Effector memory CD4-positive, alpha-beta T cell (primary cell): Measurements from ENCODE around the gene TC2N.

Experiments used
- DNase-seq, 3 donors: peaks; one replicate each; pipeline ENCODE4 v3.0.0-alpha.2; 2020
- H3K27ac ChIP-seq: 2 replicates; pipeline ENCODE4 v1.7.0; 2013; ENCODE audit warnings: mild to moderate bottlenecking, low read length, moderate library complexity; ENCODE audit not compliant: insufficient read depth, poor library complexity, severe bottlenecking
- H3K27me3 ChIP-seq: replicated peaks from 2 replicates; pipeline ENCODE4 v1.7.0; 2013; ENCODE audit warnings: mild to moderate bottlenecking, low read length; ENCODE audit not compliant: insufficient read depth, control insufficient read depth, poor library complexity, severe bottlenecking
- H3K36me3 ChIP-seq: 2 replicates; pipeline ENCODE4 v1.7.0; 2013; ENCODE audit warnings: mild to moderate bottlenecking, low read length, moderate library complexity; ENCODE audit not compliant: control insufficient read depth, insufficient read depth
- H3K4me1 ChIP-seq: 2 replicates; pipeline ENCODE4 v1.7.0; 2013; ENCODE audit warnings: low read length, mild to moderate bottlenecking; ENCODE audit not compliant: control insufficient read depth, insufficient read depth, poor library complexity, severe bottlenecking
- H3K4me3 ChIP-seq: 2 replicates; pipeline ENCODE4 v1.7.0; 2013; ENCODE audit warnings: low read length, low read depth, mild to moderate bottlenecking; ENCODE audit not compliant: insufficient read depth, poor library complexity, severe bottlenecking
- H3K9me3 ChIP-seq: 2 replicates; pipeline ENCODE4 v1.7.0; 2013; ENCODE audit warnings: mild to moderate bottlenecking, low read length, moderate library complexity; ENCODE audit not compliant: control insufficient read depth

TC2N gene

DNA sequence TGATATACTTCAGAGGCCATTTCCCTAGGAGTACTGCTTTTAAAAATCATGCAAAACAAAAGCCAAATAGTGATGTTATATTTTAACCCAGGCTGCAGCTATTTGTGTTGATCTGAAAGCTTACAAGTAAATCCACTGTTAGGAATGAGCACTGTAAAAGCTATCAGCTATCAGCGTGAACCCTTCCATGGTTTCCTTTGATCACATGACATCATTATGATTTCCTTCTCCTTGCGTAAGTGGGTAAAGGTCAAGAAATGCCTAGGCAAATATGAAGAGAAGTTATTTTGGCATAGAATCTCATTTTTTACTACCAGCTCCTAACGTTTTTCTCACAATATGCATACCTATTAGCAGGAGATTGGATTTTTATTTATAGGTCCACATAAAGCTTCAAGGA is 86.9 kb downstream of the TC2N start:
- Histone ChIP-seq H3K27ac (no peak overlapping the region), H3K36me3 (peaks cover 35% of the 10 kb centered on the region), H3K27me3 (no peaks in the 10 kb centered on the region), H3K9me3 (no peaks in the 10 kb centered on the region), H3K4me1 (no peaks in the 10 kb centered on the region), H3K4me3 (no peak overlapping the region)
- no peak for DNase-seq

DNA sequence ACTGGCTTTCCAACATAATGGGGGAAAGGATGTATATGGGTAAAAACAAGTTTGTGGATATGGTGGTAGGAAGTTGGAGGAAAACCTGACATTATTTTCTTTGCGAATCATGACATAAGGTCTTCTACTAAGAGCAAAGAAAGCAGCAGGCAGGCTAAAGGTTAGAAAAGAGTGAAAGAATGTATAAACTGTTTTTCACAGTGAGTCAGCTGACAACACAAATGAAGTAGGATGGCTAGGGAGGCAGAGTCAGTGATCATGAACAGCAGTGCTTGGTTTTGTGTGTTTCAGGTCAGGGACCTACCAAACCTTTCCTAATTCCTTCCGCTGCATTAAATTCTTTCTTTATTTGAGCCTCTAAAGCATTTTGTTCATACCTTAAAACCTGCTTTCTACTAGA is 89.1 kb downstream of the TC2N start:
- no peaks in the 10 kb centered on the region for H3K4me1 ChIP-seq
- H3K27me3 ChIP-seq, result no peaks in the 10 kb centered on the region
- peaks cover 25% of the 10 kb centered on the region for H3K36me3 ChIP-seq
- no peaks in the 10 kb centered on the region for H3K9me3 ChIP-seq
- H3K27ac ChIP-seq, result no peak overlapping the region
- H3K4me3 ChIP-seq, result no peak overlapping the region
- no peak for DNase-seq

DNA sequence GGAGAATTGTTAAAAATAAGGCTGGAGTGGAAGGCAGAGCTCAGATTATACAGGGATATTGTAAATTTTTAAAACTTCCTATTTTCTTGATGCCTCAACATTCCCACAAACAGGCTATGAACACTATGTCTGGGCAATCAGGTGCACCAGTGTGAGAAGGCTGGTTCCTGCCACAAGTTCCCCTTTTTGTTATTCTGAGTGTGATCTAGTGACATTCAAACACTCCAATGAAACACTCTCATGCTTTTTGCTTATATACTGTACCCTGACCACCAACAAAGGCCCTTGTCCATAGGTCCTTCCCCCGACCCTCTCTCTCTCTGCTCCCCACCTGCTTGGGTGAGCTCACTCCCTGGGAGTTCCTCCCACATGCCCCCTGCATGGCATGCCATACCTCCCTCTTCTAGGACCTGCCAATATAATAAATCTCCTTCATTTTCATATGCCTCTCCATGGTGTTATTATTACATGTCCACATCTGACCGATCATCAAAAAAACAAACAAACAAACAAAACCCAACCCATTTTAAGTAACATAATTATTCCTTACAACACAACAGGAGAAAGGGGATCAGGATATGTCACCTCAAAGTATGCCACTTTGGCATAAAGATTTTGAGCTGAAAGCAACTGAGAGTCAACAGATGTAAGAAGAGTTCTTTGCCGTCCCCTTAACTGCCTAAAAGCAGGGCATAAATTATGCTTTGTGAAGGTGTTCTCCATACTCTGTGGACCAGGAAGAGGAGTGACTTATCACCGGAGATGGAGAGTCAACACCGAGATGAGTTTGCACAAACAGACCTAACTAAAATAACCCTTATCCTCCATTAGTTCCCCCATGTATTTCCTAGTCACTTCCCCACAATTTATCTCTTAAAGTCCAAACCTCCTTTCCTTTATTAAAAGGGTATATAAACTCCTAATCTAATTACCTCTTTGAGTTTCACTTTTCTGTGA is 92.9 kb downstream of the TC2N start:
- Histone ChIP-seq H3K4me3 (no peak overlapping the region), H3K4me1 (no peaks in the 10 kb centered on the region), H3K27ac (no peak overlapping the region), H3K27me3 (no peaks in the 10 kb centered on the region), H3K36me3 (no peaks in the 10 kb centered on the region), H3K9me3 (no peaks in the 10 kb centered on the region)
- no peak for DNase-seq

DNA sequence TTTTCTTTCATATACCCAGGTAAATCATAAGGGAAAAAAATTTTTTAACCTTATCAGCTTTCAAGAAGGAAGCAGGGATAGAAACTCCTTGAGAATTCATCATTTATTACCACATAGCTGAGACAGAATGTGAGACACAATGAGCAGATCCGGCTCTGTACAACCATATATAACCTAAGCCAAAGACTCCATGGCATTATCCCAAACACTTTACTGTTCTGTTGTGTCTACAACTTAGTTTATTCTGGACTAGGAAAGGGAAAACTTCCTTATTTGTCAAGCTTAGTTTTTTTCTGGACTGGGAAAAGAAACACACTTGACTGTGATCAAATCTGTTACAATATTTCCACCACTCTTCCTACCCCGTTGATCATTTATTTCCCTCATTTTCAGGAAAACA is 97.2 kb downstream of the TC2N start:
- Histone ChIP-seq H3K27ac (no peak overlapping the region), H3K9me3 (no peaks in the 10 kb centered on the region), H3K4me3 (no peak overlapping the region), H3K36me3 (peaks cover 4% of the 10 kb centered on the region), H3K4me1 (no peaks in the 10 kb centered on the region), H3K27me3 (no peaks in the 10 kb centered on the region)
- no peak for DNase-seq

DNA sequence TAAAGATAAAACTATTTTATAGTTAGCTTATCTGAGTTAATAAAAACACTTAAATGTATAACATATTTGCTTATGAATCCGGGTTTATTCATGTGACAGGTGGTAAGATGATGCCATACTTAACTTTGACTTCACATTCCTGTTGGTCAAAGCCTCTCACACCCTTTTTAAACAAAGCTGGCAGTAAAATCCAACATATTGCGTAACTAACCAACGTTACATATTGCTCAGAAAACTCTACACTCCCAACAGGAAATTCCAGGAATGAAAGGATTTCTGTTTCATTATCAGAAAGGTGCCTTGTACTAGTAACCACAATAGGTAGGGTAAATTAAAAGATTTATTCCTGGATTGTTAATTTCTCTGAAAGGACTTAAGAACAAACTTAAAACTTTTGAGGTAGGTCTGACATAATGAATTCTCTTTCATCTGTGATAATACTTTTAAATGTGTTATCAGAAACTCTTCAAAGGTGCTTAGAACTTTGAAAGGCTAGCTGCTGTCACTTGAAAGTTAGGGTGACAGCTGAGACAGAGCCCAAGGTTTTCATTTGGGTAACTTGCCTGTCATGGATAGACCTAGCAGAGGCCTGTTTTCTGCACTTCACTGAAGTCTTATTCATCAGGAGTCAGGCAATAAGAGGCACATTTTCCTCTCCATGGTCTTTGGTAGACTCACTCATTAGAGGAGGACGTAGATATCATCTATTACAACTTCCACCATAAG is 111.6 kb downstream of the TC2N start:
- Histone ChIP-seq H3K36me3 (no peaks in the 10 kb centered on the region), H3K4me1 (no peaks in the 10 kb centered on the region), H3K9me3 (no peaks in the 10 kb centered on the region), H3K27me3 (no peaks in the 10 kb centered on the region), H3K4me3 (no peak overlapping the region), H3K27ac (no peak overlapping the region)
- no peak for DNase-seq

DNA sequence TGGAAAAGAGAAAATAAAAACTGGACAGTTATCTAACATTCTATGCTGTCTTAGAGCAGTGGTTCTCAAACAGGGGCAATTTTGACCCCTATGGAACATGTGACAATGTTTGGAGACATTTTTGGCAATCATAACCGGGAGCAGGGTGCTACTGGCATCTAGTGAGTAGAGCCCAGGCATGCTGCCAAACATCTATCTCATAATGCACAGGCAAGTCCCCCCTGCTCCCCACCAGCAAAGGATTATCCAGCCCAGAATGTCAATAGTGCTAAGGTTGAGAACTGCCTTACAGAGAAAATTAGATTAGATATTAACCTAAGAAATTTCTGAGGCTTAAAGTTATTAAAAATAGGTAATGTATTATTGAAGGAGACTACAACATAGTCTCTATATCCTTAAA is 112.5 kb downstream of the TC2N start:
- Histone ChIP-seq H3K27ac (no peak overlapping the region), H3K4me1 (no peaks in the 10 kb centered on the region)

DNA sequence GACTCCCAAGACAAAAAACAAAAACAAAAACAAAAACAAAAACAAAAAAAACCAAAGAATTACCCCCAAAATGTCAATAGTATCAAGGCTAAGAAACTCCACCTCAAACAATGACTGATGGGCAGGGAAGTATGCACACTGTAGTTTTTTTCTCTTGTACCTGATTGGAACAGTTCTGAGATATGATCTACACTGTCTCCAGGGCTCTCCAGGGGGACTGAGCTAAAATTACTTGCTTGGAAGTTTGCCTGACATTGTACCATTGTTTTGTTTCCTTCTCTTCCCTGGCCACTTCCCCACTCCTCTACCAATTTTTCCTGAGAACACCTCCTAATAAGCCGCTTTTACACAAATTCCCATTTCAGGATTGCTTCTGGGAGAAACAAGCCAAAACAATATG is 113.2 kb downstream of the TC2N start:
- Histone ChIP-seq H3K36me3 (no peaks in the 10 kb centered on the region), H3K27me3 (no peaks in the 10 kb centered on the region), H3K9me3 (no peaks in the 10 kb centered on the region), H3K4me3 (no peak overlapping the region), H3K4me1 (no peaks in the 10 kb centered on the region), H3K27ac (no peak overlapping the region)
- DNase-seq, result no peak

More for the DNA sequence above, 112.5 kb downstream of the TC2N start:
- Histone ChIP-seq H3K4me3 (no peak overlapping the region), H3K36me3 (no peaks in the 10 kb centered on the region), H3K9me3 (no peaks in the 10 kb centered on the region), H3K27me3 (no peaks in the 10 kb centered on the region)
- DNase-seq, result no peak

DNA sequence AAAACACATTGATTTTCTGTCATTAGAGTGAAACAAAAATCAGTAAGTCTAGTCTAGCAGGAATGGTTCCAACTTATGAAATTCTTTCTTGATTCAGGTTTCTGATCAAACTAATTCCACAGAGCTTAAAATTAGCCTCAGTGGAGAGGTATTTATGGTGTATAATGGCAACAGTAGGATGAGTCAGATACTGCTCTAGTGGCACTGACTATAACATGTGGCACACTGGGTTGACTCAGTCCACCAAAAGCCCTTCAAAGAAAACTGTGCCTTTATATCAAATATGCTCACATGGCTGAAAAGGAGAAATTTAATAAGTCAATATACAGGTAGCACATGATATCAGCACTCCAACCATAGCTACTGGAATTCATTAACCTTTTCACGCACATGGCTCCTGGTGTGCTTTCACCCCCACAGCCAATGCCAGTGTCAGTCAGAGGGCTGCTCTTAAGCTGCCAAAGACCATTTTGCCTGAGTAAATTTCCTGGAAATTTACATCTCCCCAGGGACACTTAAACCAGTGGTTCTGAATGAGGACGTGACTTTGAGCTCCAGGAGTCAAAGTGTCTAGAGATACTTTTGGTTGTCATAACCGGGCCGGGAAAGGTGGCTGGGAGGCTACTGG is 113.7 kb downstream of the TC2N start:
- no peak overlapping the region for H3K27ac ChIP-seq
- no peaks in the 10 kb centered on the region for H3K36me3 ChIP-seq
- H3K4me1 ChIP-seq, result no peaks in the 10 kb centered on the region
- no peak overlapping the region for H3K4me3 ChIP-seq
- no peaks in the 10 kb centered on the region for H3K27me3 ChIP-seq
- no peak for DNase-seq
- no peaks in the 10 kb centered on the region for H3K9me3 ChIP-seq

DNA sequence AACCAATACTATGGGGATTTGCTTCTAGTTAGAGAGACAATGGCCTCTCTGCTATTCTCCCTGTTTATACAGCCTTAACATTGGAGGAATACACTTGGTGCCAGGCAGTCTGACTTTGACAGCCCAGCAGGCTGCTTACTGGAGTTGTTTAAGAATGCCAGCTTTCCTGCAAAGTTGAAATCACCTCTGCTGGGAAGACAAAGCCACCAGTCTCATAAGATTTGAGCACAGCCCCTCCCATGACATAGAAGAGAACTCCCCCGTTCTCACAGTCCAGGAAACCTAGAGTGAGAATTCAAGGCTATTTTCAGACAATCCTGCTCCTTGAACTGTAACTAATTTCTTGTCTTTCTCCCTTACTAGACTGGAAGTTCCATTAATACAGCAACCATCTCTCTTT is 114.4 kb downstream of the TC2N start:
- H3K36me3 ChIP-seq, result no peaks in the 10 kb centered on the region
- no peaks in the 10 kb centered on the region for H3K9me3 ChIP-seq
- DNase-seq, result no peak
- no peaks in the 10 kb centered on the region for H3K27me3 ChIP-seq
- H3K4me3 ChIP-seq, result no peak overlapping the region
- no peak overlapping the region for H3K27ac ChIP-seq
- no peaks in the 10 kb centered on the region for H3K4me1 ChIP-seq

DNA sequence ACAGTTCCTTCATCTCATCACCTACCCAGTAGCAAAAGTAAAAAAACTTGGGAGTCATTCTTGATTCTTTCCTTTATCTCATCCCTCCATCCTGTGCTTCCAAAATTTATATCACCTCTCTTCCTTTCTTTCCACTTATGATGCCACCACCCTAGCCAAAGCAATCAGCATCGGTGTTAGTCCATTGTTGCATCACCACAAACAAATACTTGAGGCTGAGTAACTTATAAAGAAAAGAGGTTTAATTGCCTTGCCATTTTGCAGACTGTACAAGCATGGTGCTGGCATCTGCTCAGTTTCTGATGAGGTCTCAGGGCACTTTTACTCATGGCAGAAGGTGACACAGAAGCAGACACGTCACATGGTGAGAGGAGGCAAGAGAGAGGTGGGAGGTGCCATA is 115.6 kb downstream of the TC2N start:
- Histone ChIP-seq H3K36me3 (no peaks in the 10 kb centered on the region), H3K27me3 (no peaks in the 10 kb centered on the region)

More for the DNA sequence above, 115.6 kb downstream of the TC2N start:
- no peaks in the 10 kb centered on the region for H3K9me3 ChIP-seq
- no peak overlapping the region for H3K27ac ChIP-seq
- no peak overlapping the region for H3K4me3 ChIP-seq
- no peak for DNase-seq
- no peaks in the 10 kb centered on the region for H3K4me1 ChIP-seq
